Adrenal gland (tissue), 12 donors: Measurements from ENCODE around the gene SH2D2A. TPM values are rescaled to one million over a fixed set of nuclear protein-coding genes. Genes with fewer than 3 reads are reported as not detected.

Experiments
- DNase-seq, 7 donors: peaks; one replicate each; pipeline ENCODE4 v3.0.0-alpha.2; 2019 to 2020
- H3K27ac ChIP-seq, 5 donors: fragments of 200-600 bp; sonication (generic) in 4 of 5; 1 replicate in 3 of 5; 2 replicates in 2 of 5; pipeline versions ENCODE4 v1.5.1 to v1.8.0; 2016 to 2020; ENCODE audit warnings: mild to moderate bottlenecking in 1 of 5
- H3K27me3 ChIP-seq: fragments of 200-600 bp; 2 replicates; pipeline ENCODE4 v1.8.0; 2021
- H3K36me3 ChIP-seq, 2 donors: fragments of 200-600 bp; replicated peaks in 1 of 2; 1 replicate in 1 of 2; 2 replicates in 1 of 2; pipeline versions ENCODE4 v1.5.1 to v1.8.0; 2018 to 2022
- H3K4me1 ChIP-seq, 2 donors: fragments of 200-600 bp; replicated peaks in 1 of 2; 1 replicate in 1 of 2; 2 replicates in 1 of 2; pipeline versions ENCODE4 v1.5.1 to v1.8.0; 2018 to 2021
- H3K4me3 ChIP-seq, 4 donors: fragments of 200-600 bp; sonication (generic) in 3 of 4; one replicate each; pipeline ENCODE4 v1.5.1; 2016 to 2018
- H3K9me3 ChIP-seq, 3 donors: fragments of 200-600 bp; sonication (generic) in 1 of 3; replicated peaks in 1 of 3; 1 replicate in 2 of 3; 2 replicates in 1 of 3; pipeline versions ENCODE4 v1.5.1 to v1.8.0; 2016 to 2021
- POLR2A ChIP-seq, 2 donors: fragments of 450-650 bp; IDR thresholded peaks; one replicate each; pipeline ENCODE4 v1.6.1; 2017; ENCODE audit warnings: antibody characterized with exemption in 2 of 2, mild to moderate bottlenecking in 2 of 2, moderate library complexity in 1 of 2
- WGBS, 4 donors: extraction: QIAGEN DNeasy Blood & Tissue Kit in 2 of 4; methylation state at CpG; one replicate each; pipeline versions ENCODE4 v1.1.5 to v1.1.7; 2013 to 2017; 5-methylcytosine and 5-hydroxymethylcytosine counted together
- intact Hi-C, 2 donors: fragments of 100-400 bp; cut with DNase I; formaldehyde crosslinking; loops; one replicate each; pipeline versions ENCODE4 v1.14.1 to v1.15.0; 2022 to 2023
- polyA plus RNA-seq, 3 donors: library from polyadenylated mRNA; stranded (reverse); fragments of 200-250 nt in 2 of 3; fragments of 350-450 nt in 1 of 3; fragmentation: Illumina TruSeq in 1 of 3; extraction: RNeasy Lipid Tissue Mini Kit (QIAGEN cat#74804) in 1 of 3; gene quantifications; one replicate each; pipeline ENCODE4 v1.2.3, GENCODE V29; 2013 to 2014
- total RNA-seq, 9 donors: library from RNA; depleted of rRNA in 4 of 9; stranded (reverse); fragments of >200 nt in 4 of 9; fragments of 120-200 nt in 1 of 9; fragmentation: NEBNext Ultra II Directional in 1 of 9; extraction: Animal tissue kit (Norgen Biotek cat#: 25700) in 1 of 9; gene quantifications; one replicate each; pipeline versions ENCODE4 v1.1.0 to v1.2.4, GENCODE V29; 2013 to 2023
- TF ChIP-seq, protein P1 (sequence below), 6 experiments: fragments of 450-650 bp in 4 of 6; fragments of 200-600 bp in 2 of 6; sonication (generic) in 1 of 6; IDR thresholded peaks; 1 replicate in 5 of 6; 2 replicates in 1 of 6; pipeline versions ENCODE4 v1.5.1 to v1.8.0; 2016 to 2021; ENCODE audit warnings: antibody characterized with exemption in 6 of 6, mild to moderate bottlenecking in 2 of 6, moderate library complexity in 1 of 6
- donor health status: healthy with polysubstance abuse.
- donor health status: Bipolar disorder and iron deficiency.
- donor health status: DM: yes; HTN: yes; CAD: no.
- donor health status: DM: no; HTN: no; CAD: no.
- donor health status: DM: no; HTN: no; CAD: no.
- donor health status: DM: yes; HTN: yes; CAD: no.

Gene SH2D2A
- total and polyA plus RNA-seq, 12 donors = 0.11 to 4.8 (median 2.1) TPM; not detected in 1

DNA sequence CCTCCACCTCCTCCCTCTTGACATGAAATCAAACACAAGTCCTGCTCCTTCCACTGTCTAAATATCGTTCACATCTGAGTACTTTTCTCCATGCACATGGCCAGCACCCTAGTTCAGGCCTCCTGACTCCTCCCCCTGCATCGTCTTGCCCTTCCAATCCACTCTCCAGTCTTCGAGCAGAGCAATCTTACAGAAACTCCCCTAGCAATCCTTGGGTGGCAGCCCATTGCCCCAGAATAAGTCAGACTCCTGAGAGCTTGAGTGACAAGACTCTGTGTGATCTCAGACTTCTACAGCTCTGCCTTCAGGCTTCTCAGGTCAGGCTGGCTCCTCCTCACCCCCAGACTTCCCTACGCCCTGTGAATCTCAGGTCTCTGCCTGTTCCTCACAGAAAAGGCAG, 5.5 kb downstream of the SH2D2A start:
- no peaks in the 10 kb centered on the region for H3K9me3 ChIP-seq
- H3K27me3 ChIP-seq = no peaks in the 10 kb centered on the region
- H3K36me3 ChIP-seq = no peaks in the 10 kb centered on the region
- peaks cover 12 to 30% of the 10 kb centered on the region in 2 donors for H3K4me1 ChIP-seq
- intact Hi-C loops = no loop called here
- no peak overlapping the region for H3K4me3 ChIP-seq
- TF ChIP-seq POLR2A (IDR thresholded peaks at IDR 0.05) = no peak
- H3K27ac ChIP-seq = no peak overlapping the region
- 70 to 87% (median 79%) methylated on average over 4 of the region's 4 CpGs for WGBS, 4 donors
- DNase-seq = no peak

DNA sequence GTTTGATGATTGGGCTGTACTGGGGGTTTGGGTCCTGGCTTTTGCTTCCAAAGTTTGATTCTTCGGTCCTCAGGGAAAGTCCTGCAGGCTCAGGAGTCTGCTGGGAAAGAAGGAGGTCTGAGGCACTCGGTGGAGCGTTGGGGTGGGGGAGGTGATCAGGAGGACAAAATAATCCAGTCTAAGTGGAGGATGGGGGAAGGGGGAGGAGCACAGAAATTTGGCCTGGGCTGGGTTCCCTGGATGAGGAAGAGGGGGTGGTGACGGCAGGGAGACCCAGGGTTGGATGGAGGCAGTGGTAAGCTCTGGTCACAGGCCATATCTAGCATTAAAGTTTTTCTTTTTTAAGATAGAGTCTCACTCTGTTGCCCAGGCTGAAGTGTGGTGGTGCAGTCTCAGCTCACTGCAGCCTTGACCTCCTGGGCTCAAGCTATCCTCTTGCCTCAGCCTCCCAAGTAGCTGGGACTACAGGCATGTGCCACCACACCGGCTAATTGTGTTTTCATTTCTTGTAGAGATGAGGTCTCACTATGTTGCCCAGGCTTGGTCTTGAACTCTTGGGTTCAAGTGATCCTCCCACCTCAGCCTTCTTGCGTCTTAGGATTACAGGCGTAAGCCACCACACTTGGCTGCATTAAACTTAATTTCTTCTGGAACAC, 6.8 kb downstream of the SH2D2A start:
- intact Hi-C loops = no loop called here
- no peak for TF ChIP-seq POLR2A (IDR thresholded peaks at IDR 0.05)
- TF ChIP-seq, protein P1, sequence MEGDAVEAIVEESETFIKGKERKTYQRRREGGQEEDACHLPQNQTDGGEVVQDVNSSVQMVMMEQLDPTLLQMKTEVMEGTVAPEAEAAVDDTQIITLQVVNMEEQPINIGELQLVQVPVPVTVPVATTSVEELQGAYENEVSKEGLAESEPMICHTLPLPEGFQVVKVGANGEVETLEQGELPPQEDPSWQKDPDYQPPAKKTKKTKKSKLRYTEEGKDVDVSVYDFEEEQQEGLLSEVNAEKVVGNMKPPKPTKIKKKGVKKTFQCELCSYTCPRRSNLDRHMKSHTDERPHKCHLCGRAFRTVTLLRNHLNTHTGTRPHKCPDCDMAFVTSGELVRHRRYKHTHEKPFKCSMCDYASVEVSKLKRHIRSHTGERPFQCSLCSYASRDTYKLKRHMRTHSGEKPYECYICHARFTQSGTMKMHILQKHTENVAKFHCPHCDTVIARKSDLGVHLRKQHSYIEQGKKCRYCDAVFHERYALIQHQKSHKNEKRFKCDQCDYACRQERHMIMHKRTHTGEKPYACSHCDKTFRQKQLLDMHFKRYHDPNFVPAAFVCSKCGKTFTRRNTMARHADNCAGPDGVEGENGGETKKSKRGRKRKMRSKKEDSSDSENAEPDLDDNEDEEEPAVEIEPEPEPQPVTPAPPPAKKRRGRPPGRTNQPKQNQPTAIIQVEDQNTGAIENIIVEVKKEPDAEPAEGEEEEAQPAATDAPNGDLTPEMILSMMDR (IDR thresholded peaks at IDR 0.05) = no peak
- H3K27me3 ChIP-seq = no peaks in the 10 kb centered on the region
- peaks cover 12 to 39% of the 10 kb centered on the region in 2 donors for H3K4me1 ChIP-seq
- no peaks in the 10 kb centered on the region for H3K36me3 ChIP-seq
- no peaks in the 10 kb centered on the region for H3K9me3 ChIP-seq
- no peak overlapping the region for H3K27ac ChIP-seq
- DNase-seq = no peak
- no peak overlapping the region for H3K4me3 ChIP-seq
- 88 to 96% (median 92%) methylated on average over 7 of the region's 7 CpGs for WGBS, 4 donors

DNA sequence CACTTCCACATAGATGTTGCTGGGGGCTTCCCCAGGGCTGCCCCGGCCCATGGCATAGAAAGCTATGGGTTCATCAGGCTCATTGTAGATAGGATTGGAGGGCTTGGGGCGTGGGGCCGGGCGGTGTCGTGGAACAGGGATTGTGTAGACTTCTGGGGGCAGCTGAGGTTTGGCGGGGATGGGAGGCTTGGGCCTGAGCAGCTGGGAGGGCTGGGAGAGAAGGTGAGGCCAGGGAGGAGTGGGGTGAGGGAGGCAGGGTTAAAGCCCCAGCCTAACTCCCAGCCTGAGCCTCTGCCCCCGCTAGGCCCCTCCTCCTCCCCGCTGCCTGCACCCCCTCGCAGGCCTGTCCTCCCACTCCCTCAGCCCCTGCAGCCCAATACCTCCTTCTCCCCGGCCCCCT, 7.4 kb downstream of the SH2D2A start:
- intact Hi-C loops = no loop called here
- Histone ChIP-seq H3K9me3 (no peaks in the 10 kb centered on the region), H3K36me3 (no peaks in the 10 kb centered on the region), H3K4me1 (peaks cover 9 to 41% of the 10 kb centered on the region in 2 donors), H3K27ac (no peak overlapping the region), H3K4me3 (no peak overlapping the region), H3K27me3 (no peaks in the 10 kb centered on the region)
- DNase-seq = no peak
- WGBS, 4 donors = 94 to 100% (median 94%) methylated on average over 8 to 10 of the region's 10 CpGs
- no peak for TF ChIP-seq POLR2A (IDR thresholded peaks at IDR 0.05)
- TF ChIP-seq, protein P1 (IDR thresholded peaks at IDR 0.05) = no peak

DNA sequence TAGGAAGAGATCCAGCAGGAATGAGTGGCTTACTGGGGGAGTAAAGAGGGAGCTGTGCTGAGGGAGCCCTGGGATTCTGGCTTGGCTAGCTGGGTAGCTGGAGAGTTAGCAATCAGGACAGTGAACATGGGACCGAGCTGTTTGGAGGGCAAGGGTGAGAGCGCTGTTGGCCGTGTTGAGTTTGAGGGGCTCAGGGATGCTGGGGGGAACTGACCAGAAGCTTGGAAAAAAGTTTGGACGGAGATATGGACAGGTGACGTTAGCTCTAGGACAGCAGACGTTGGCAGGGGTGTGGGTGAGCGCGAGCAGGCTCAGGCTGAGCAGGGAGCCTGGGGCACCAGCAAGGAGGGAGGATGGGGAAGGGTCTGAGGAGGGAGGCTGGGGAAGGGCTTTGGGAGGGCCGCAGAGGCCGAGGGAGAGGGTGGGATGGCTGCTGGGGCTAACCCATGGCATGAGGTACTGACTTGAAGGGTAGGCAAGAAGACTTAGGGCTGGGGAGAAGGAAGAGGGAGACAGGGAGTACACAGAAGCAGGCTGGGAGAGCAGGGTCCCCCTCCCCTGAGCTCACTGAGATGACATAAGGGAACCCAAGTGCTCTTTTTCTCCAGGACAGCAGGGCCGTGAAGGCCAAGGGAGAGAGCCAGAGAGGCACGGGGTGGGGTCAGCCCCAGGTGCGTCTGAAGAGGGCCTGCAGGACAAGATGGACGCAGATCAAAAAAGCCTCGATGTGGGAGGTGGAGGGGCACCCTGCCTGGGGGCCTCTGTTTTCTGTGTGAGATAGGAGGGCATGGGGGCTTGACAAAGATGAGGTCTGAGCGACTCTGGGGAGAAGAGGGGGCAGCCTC, 8.2 kb downstream of the SH2D2A start:
- 89 to 95% (median 92%) methylated on average over 16 of the region's 16 CpGs for WGBS, 4 donors
- no peak for DNase-seq
- Histone ChIP-seq H3K36me3 (no peaks in the 10 kb centered on the region), H3K9me3 (no peaks in the 10 kb centered on the region), H3K27me3 (no peaks in the 10 kb centered on the region), H3K27ac (no peak overlapping the region), H3K4me3 (no peak overlapping the region), H3K4me1 (peaks cover under 1 to 36% of the 10 kb centered on the region in 2 donors)
- no peak for TF ChIP-seq POLR2A (IDR thresholded peaks at IDR 0.05)
- intact Hi-C loops = no loop called here

DNA sequence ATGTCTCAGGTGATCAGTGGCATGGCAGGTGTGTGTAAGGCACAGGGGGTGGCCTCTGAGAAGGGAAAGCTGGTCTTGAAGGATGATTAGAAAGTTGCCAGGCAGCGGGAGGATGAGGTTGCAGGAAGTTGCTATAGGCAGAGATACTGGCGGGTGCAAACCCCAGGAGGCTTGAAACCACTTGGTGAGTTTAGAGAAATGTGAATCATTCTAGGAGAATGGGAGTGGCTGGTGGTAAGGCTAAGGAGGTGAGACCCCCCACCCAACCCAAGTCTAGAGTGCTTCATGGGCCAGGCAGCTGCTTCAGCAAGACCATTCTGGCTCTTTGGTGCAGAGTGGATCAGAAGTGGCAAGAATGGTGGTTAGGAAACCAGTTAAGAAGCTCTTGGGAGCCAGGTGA, 9.0 kb downstream of the SH2D2A start:
- peaks cover 0 to 30% of the 10 kb centered on the region in 2 donors for H3K4me1 ChIP-seq
- H3K4me3 ChIP-seq = no peak overlapping the region
- TF ChIP-seq, protein P1 (IDR thresholded peaks at IDR 0.05) = no peak
- no peak for TF ChIP-seq POLR2A (IDR thresholded peaks at IDR 0.05)
- no peaks in the 10 kb centered on the region for H3K9me3 ChIP-seq
- no peak for DNase-seq
- no peaks in the 10 kb centered on the region for H3K27me3 ChIP-seq
- WGBS, 4 donors = 88 to 96% (median 93%) methylated on average over 2 of the region's 2 CpGs
- H3K36me3 ChIP-seq = no peaks in the 10 kb centered on the region
- intact Hi-C loops = no loop called here
- H3K27ac ChIP-seq = no peak overlapping the region
